ENCODE results near the gene LRRC4C.

Gene LRRC4C

GRCh38 chr11:41486424-41486823 lies 27.0 kb upstream of the LRRC4C start:
- H3K36me3 ChIP-seq (ENCODE audit: insufficient read depth, low read length) = no peaks in the 10 kb centered on the region
- H3K9me3 ChIP-seq (ENCODE audit: low read length) = no peaks in the 10 kb centered on the region
- no peaks in the 10 kb centered on the region for H3F3A ChIP-seq (ENCODE audit: insufficient read depth, low read length)
- H3K9me2 ChIP-seq (ENCODE audit: low read depth, low read length) = no peaks in the 10 kb centered on the region
- H3K9ac ChIP-seq (ENCODE audit: low read length) = no peak overlapping the region
- H3K4me2 ChIP-seq (ENCODE audit: low read length) = no peak overlapping the region
- TF ChIP-seq EZH2 (IDR thresholded peaks at IDR 0.05; ENCODE audit: borderline replicate concordance, low read length) (no peak), CTCF (IDR thresholded peaks at IDR 0.05; ENCODE audit: low read length) (no peak)
- H3K4me3 ChIP-seq (ENCODE audit: low read depth, low read length, poor library complexity, severe bottlenecking) = no peak overlapping the region
- H4K20me1 ChIP-seq (ENCODE audit: insufficient read depth, low read length) = no peaks in the 10 kb centered on the region
- no peaks in the 10 kb centered on the region for H3K79me2 ChIP-seq (ENCODE audit: insufficient read depth, low read length)
- no peak overlapping the region for H2AFZ ChIP-seq (ENCODE audit: low read length)
- H3K27ac ChIP-seq (ENCODE audit: low read depth, low read length, poor library complexity, severe bottlenecking) = no peak overlapping the region
- no peaks in the 10 kb centered on the region for H3K4me1 ChIP-seq (ENCODE audit: insufficient read depth, low read length, severe bottlenecking)
- no peaks in the 10 kb centered on the region for H3K27me3 ChIP-seq (ENCODE audit: insufficient read depth, low read length)

DNA sequence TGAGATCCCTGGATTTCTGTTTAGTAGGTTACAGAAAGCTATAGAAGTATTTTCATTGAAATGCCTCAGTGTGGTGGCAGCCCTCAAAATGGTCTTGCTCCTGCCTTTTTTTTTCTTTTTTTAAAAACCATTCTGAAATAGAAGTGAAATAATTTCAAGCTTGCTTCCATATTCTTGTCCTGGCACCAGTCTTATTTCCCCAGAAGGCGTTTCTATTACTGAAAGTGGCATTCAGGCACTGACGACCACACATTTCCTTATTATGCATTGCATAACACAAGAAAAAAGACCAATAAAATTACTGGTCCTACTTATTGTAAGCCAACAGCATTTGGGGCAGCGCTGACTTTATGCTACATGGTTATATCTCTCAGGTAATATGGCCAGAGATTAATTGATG lies 24.5 kb upstream of the LRRC4C start:
- H3K4me3 ChIP-seq (ENCODE audit: low read depth, low read length, poor library complexity, severe bottlenecking) = no peak overlapping the region

GRCh38 chr11:41479179-41479578 lies 19.7 kb upstream of the LRRC4C start:
- Histone ChIP-seq H3K9ac (ENCODE audit: low read length) (no peak overlapping the region), H3K79me2 (ENCODE audit: insufficient read depth, low read length) (no peaks in the 10 kb centered on the region), H3K4me2 (ENCODE audit: low read length) (no peak overlapping the region), H3K36me3 (ENCODE audit: insufficient read depth, low read length) (no peaks in the 10 kb centered on the region), H3K9me2 (ENCODE audit: low read depth, low read length) (no peaks in the 10 kb centered on the region), H4K20me1 (ENCODE audit: insufficient read depth, low read length) (no peaks in the 10 kb centered on the region), H3K4me3 (ENCODE audit: low read depth, low read length, poor library complexity, severe bottlenecking) (no peak overlapping the region), H3K27me3 (ENCODE audit: insufficient read depth, low read length) (no peaks in the 10 kb centered on the region), H2AFZ (ENCODE audit: low read length) (no peak overlapping the region), H3F3A (ENCODE audit: insufficient read depth, low read length) (no peaks in the 10 kb centered on the region), H3K4me1 (ENCODE audit: insufficient read depth, low read length, severe bottlenecking) (no peaks in the 10 kb centered on the region), H3K9me3 (ENCODE audit: low read length) (no peaks in the 10 kb centered on the region), H3K27ac (ENCODE audit: low read depth, low read length, poor library complexity, severe bottlenecking) (no peak overlapping the region)
- TF ChIP-seq CTCF (IDR thresholded peaks at IDR 0.05; ENCODE audit: low read length) = no peak
- TF ChIP-seq EZH2 (IDR thresholded peaks at IDR 0.05; ENCODE audit: borderline replicate concordance, low read length) = no peak

More for the DNA sequence above, 24.5 kb upstream of the LRRC4C start:
- H3K27ac ChIP-seq (ENCODE audit: low read depth, low read length, poor library complexity, severe bottlenecking) = no peak overlapping the region
- H3K4me2 ChIP-seq (ENCODE audit: low read length) = no peak overlapping the region
- no peaks in the 10 kb centered on the region for H4K20me1 ChIP-seq (ENCODE audit: insufficient read depth, low read length)
- H2AFZ ChIP-seq (ENCODE audit: low read length) = no peak overlapping the region
- H3K79me2 ChIP-seq (ENCODE audit: insufficient read depth, low read length) = no peaks in the 10 kb centered on the region
- H3K36me3 ChIP-seq (ENCODE audit: insufficient read depth, low read length) = no peaks in the 10 kb centered on the region
- TF ChIP-seq CTCF (IDR thresholded peaks at IDR 0.05; ENCODE audit: low read length) = no peak
- TF ChIP-seq EZH2 (IDR thresholded peaks at IDR 0.05; ENCODE audit: borderline replicate concordance, low read length) = no peak
- H3K9me3 ChIP-seq (ENCODE audit: low read length) = no peaks in the 10 kb centered on the region
- no peaks in the 10 kb centered on the region for H3K27me3 ChIP-seq (ENCODE audit: insufficient read depth, low read length)
- no peaks in the 10 kb centered on the region for H3K9me2 ChIP-seq (ENCODE audit: low read depth, low read length)
- no peaks in the 10 kb centered on the region for H3K4me1 ChIP-seq (ENCODE audit: insufficient read depth, low read length, severe bottlenecking)
- no peaks in the 10 kb centered on the region for H3F3A ChIP-seq (ENCODE audit: insufficient read depth, low read length)
- no peak overlapping the region for H3K9ac ChIP-seq (ENCODE audit: low read length)

All from OCI-LY1 (cell line).